HG02759 (cell line): ENCODE data around the gene AGAP4.
"Not testable (repeated sequence)": the region's sequence is repeated elsewhere in the genome, so short reads cannot be mapped to it uniquely, and the experiment has no call there.

Experiments
- ATAC-seq: cut with Tn5 transposase; IDR thresholded peaks from one replicate; pipeline ENCODE4 v1.9.1; 2021; ENCODE audit warnings: mild to moderate bottlenecking, moderate library complexity; ENCODE audit not compliant: unreplicated experiment

AGAP4 gene

GRCh38 chr10:45847400-45847799, at the start of gene AGAP4:
Gene AGAP4, minus strand, starts transcription at chr10:45847500. Its CDS starts 153 bp downstream, at chr10:45847347.
- not testable (repeated sequence) for ATAC-seq

DNA sequence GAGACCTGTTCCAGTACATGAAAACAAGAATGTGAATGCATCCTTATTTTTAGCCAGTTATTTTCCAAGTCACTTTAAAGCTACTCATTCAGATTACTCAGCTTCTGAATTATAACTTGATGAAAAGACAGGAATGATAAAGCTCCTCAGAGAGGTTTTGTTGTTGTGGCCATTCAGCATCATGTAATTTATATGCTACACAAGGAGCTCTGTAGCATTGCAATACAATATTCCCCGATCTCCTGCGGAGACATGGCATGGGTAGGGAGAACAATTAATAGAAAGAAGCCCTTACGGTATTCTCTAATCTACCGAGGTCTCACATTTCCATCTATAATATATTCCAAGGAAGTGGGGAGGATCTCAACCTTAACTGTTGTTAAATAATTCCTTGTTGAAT, 43.4 kb upstream of the AGAP4 start:
- ATAC-seq = not testable (repeated sequence)

DNA sequence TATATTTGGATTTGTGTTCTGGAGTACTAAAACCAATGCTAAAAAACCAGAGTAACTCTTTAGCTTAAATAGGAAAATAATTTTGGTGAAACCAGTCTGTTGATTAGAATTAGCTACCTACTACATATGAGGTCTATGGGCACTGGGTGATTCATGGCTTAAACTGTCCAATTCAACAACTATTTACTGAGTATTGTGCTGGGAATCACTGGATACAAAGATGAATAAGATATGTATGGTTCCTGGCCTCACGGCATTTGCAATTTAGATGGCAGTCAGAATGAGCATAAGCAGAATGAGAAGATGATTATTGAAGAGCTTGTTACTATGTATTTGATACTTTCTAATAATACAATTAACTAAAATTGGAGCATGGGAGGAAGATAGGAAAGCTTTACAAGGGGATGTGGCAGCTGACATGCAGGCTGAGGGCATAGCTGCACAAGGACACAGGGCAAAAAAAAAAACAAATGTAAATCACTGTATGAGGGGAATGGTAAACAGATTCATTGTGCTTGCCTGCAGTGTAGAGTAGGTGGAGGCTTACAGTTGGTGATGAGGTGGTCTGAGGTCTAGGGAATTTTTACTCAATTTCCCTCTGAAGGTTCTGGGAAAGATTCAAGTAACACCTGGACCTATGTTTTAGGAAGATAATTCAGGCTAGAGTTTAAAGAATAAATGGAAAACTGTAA, 42.4 kb upstream of the AGAP4 start:
- ATAC-seq = not testable (repeated sequence)

DNA sequence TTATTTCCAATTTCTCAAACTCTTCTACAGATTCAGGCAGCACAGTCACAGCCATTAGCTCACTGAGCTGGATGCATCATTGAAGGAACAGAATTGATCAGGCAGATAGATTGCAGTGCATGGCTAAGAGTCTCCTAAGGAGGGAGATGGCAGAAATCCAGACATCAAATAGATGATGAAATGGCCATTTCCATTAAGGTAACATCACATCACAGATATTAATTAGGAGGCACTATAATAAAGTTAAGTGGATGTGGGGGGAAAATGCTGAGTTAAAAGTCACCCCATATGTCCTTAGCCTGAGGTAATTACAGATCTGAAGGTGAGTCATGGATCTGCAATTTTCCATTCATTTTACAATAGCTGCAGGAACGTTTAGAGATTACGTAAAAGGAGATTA, 35.6 kb upstream of the AGAP4 start:
- not testable (repeated sequence) for ATAC-seq

- not testable (repeated sequence) for ATAC-seq
Observed at GRCh38 chr10:45865404-45865803, 18.1 kb upstream of the AGAP4 start.

GRCh38 chr10:45864264-45864663, 17.0 kb upstream of the AGAP4 start:
- not testable (repeated sequence) for ATAC-seq

DNA sequence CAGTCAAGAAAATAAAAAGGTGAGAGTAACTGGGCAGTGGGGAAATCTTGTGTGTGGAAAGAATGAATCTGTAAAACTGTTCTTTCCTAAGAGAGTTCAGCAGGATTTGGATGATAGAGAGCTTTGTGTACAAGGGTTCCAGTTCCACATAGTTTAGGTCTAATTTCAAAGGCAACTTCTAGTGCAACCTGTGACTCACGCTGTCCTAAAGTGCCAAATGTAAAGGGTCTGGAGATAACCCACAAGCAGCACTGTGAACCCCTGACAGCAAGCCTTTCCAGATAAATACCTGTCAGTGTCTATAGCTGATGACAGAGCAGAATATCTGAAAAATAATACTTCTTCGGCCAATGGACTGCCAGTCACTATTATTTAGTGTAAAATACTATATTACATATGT, 16.3 kb upstream of the AGAP4 start:
- ATAC-seq = not testable (repeated sequence)

- ATAC-seq = not testable (repeated sequence)
Observed at GRCh38 chr10:45857931-45858330, 10.6 kb upstream of the AGAP4 start.

- ATAC-seq = not testable (repeated sequence)
Observed at GRCh38 chr10:45848467-45848866, 1.2 kb upstream of the AGAP4 start.

- not testable (repeated sequence) for ATAC-seq
Observed at GRCh38 chr10:45822918-45823317, 24.4 kb downstream of the AGAP4 start.

- not testable (repeated sequence) for ATAC-seq
Observed at GRCh38 chr10:45820107-45820830, 27.0 kb downstream of the AGAP4 start.

GRCh38 chr10:45819552-45819951, 27.7 kb downstream of the AGAP4 start:
- no peak for ATAC-seq

- ATAC-seq = no peak
Observed at GRCh38 chr10:45817912-45818311, 29.4 kb downstream of the AGAP4 start.

GRCh38 chr10:45817130-45817859, 30.0 kb downstream of the AGAP4 start:
- ATAC-seq = no peak

DNA sequence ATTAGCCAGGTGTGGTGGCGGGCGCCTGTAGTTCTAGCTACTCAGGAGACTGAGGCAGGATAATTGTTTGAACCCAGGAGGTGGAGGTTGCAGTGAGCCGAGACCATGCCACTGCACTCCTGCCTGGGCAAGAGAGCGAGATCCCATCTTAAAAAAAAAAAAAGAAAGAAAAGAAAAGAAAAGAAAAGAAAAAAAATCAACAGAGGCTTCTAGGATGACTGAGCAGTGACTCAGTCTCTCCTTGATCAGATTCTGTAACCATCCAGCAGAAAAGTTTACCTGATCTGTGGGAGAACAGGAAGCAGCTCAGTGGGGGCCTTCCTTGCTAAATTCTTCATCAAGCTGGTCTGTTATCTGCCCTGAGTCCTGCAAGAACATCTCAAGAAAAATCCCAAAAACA, 33.2 kb downstream of the AGAP4 start:
- not testable (repeated sequence) for ATAC-seq

GRCh38 chr10:45812959-45813358, 34.3 kb downstream of the AGAP4 start:
- not testable (repeated sequence) for ATAC-seq

DNA sequence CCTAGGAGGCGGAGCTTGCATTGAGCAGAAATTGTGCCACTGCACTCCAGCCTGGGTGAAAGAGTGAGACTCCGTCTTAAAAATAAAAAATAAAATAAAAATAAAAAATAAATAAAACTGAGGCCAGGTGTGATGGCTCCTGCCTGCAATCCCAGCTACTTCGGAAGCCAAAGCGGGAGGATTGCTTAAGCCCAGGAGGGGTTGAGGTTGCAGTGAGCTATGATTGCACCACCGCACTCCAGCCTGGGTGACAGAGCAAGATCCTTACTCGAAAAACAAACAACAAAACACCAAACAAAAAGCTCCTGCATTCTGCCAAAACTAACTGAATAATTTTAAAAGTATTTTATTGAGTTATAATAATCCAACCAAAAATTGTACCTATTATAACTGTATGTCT, 36.2 kb downstream of the AGAP4 start:
- no peak for ATAC-seq

- no peak for ATAC-seq
Observed at GRCh38 chr10:45809837-45810236, 37.5 kb downstream of the AGAP4 start.

DNA sequence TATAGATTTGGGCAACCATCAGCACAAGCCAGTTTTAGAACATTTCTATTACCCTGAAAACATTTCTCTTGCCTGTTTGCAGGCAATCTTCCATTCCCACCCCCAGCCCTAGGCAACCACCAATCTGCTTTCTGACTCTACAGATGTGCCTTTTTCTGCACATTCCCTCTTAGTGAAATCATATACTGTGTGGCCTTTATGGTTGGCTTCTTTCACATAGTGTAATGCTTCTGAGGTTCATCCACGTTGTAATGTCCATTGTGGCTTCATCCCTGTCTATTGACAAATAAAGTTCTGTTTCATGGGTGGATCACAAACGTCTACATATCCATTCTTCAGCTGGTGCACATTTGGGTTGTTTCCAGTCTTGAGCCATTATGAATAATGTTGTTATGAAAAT, 42.3 kb downstream of the AGAP4 start:
- not testable (repeated sequence) for ATAC-seq

- ATAC-seq = not testable (repeated sequence)
Observed at GRCh38 chr10:45803060-45804010, 44.0 kb downstream of the AGAP4 start.
